B cell (primary cell): Measurements from ENCODE around the gene ERCC8. TPM values are rescaled to one million over a fixed set of nuclear protein-coding genes. Genes with fewer than 3 reads are reported as not detected.

Experiments used
- ATAC-seq: fragments of 200-7000 bp; cut with Tn5 transposase; one replicate; pipeline ENCODE4 v1.10.0; 2021; ENCODE audit warnings: low read depth, mild to moderate bottlenecking, moderate number of reproducible peaks, moderate library complexity
- CTCF ChIA-PET: fragments of 350-600 bp; sonication (Branson Sonifier 250); formaldehyde crosslinking; loops from one replicate; lab custom pipeline; 2021; ENCODE audit warnings: antibody characterized with exemption, inconsistent platforms; lab: Charles Lee
- POLR2A ChIA-PET: fragments of 350-600 bp; sonication (Branson Sonifier 250); formaldehyde crosslinking; loops from one replicate; lab custom pipeline; 2021; ENCODE audit warnings: antibody characterized with exemption; lab: Charles Lee
- DNase-seq: peaks from one replicate; pipeline ENCODE4 v3.0.0; 2013
- H2AFZ ChIP-seq: 2 replicates; pipeline ENCODE4 v1.6.1; 2012; ENCODE audit warnings: mild to moderate bottlenecking, low read depth, low read length; ENCODE audit not compliant: insufficient read depth, poor library complexity, severe bottlenecking
- H3K27ac ChIP-seq, 2 donors: 1 replicate in 1 of 2; 2 replicates in 1 of 2; pipeline ENCODE4 v1.5.1; 2012 to 2013; ENCODE audit warnings: low read length in 2 of 2, mild to moderate bottlenecking in 2 of 2, moderate library complexity in 1 of 2
- H3K27me3 ChIP-seq, 4 experiments: fragments of 200-600 bp in 1 of 4; sonication (generic) in 1 of 4; replicated peaks in 1 of 4; 1 replicate in 2 of 4; 2 replicates in 2 of 4; pipeline versions ENCODE4 v1.6.1 to v1.7.0; 2013 to 2016; ENCODE audit warnings: low read length in 3 of 4, mild to moderate bottlenecking in 2 of 4, mixed read lengths in 1 of 4, moderate library complexity in 1 of 4; ENCODE audit not compliant: insufficient read depth in 4 of 4, control insufficient read depth in 3 of 4; ENCODE audit errors: control extremely low read depth in 1 of 4
- H3K36me3 ChIP-seq, 2 experiments: replicated peaks in 1 of 2; 1 replicate in 1 of 2; 2 replicates in 1 of 2; pipeline versions ENCODE4 v1.6.1 to v1.7.1; 2013; ENCODE audit warnings: low read length in 1 of 2; ENCODE audit not compliant: insufficient read depth in 2 of 2, control insufficient read depth in 1 of 2; ENCODE audit errors: control extremely low read depth in 1 of 2, extremely low read depth in 1 of 2
- H3K4me1 ChIP-seq, 2 donors: fragments of 200-600 bp in 1 of 2; sonication (generic) in 1 of 2; 1 replicate in 1 of 2; 2 replicates in 1 of 2; pipeline versions ENCODE4 v1.5.1 to v1.6.1; 2013 to 2017; ENCODE audit warnings: low read length in 2 of 2; ENCODE audit not compliant: control insufficient read depth in 2 of 2, insufficient read depth in 2 of 2
- H3K4me2 ChIP-seq: replicated peaks from 2 replicates; pipeline ENCODE3; 2012; ENCODE audit warnings: mild to moderate bottlenecking, low read depth, low read length; ENCODE audit not compliant: poor library complexity, severe bottlenecking
- H3K4me3 ChIP-seq, 5 experiments: fragments of 200-600 bp in 1 of 5; sonication (generic) in 1 of 5; 1 replicate in 3 of 5; 2 replicates in 2 of 5; pipeline versions ENCODE4 v1.5.1 to v1.7.0; 2011 to 2016; ENCODE audit warnings: low read length in 4 of 5, mild to moderate bottlenecking in 4 of 5, low read depth in 2 of 5, control low read depth in 1 of 5, moderate library complexity in 1 of 5; ENCODE audit not compliant: insufficient read depth in 1 of 5; ENCODE audit errors: control extremely low read depth in 1 of 5, extremely low read depth in 1 of 5
- H3K79me2 ChIP-seq: fragments of 200-600 bp; sonication (generic); one replicate; pipeline ENCODE4 v1.6.0; 2016; ENCODE audit warnings: low read length; ENCODE audit not compliant: control insufficient read depth, insufficient read depth
- H3K9ac ChIP-seq: fragments of 200-600 bp; sonication (generic); 2 replicates; pipeline ENCODE4 v1.6.1; 2017; ENCODE audit warnings: mild to moderate bottlenecking, low read length, moderate library complexity
- H3K9me3 ChIP-seq, 3 donors: one replicate each; pipeline versions ENCODE4 v1.6.1 to v1.7.1; 2013; ENCODE audit warnings: low read length in 2 of 3; ENCODE audit not compliant: control insufficient read depth in 2 of 3, insufficient read depth in 1 of 3; ENCODE audit errors: control extremely low read depth in 1 of 3
- H4K20me1 ChIP-seq: 2 replicates; pipeline ENCODE4 v1.6.0; 2012; ENCODE audit warnings: mild to moderate bottlenecking, low read length; ENCODE audit not compliant: insufficient read depth, control insufficient read depth, poor library complexity, severe bottlenecking
- H3K27ac Mint-ChIP-seq: one replicate; pipeline ENCODE4 v1.8.0; 2021; ENCODE audit warnings: mixed read lengths
- H3K27me3 Mint-ChIP-seq: one replicate; pipeline ENCODE4 v1.8.0; 2021; ENCODE audit warnings: mixed read lengths
- H3K4me1 Mint-ChIP-seq: one replicate; pipeline ENCODE4 v1.8.0; 2021; ENCODE audit warnings: mixed read lengths
- H3K4me3 Mint-ChIP-seq: one replicate; pipeline ENCODE4 v1.8.0; 2021; ENCODE audit warnings: mixed read lengths
- H3K9me3 Mint-ChIP-seq: one replicate; pipeline ENCODE4 v1.8.0; 2022; ENCODE audit warnings: mixed read lengths; ENCODE audit not compliant: insufficient read depth
- CTCF ChIP-seq: fragments of 200-600 bp; IDR thresholded peaks from one replicate; pipeline ENCODE4 v1.8.0; 2022; ENCODE audit warnings: antibody characterized with exemption, mild to moderate bottlenecking
- EZH2 ChIP-seq: IDR thresholded peaks from 2 replicates; pipeline ENCODE4 v1.6.1; 2012; ENCODE audit warnings: borderline replicate concordance, low read depth, mild to moderate bottlenecking, moderate library complexity, low read length; ENCODE audit not compliant: insufficient read depth, poor library complexity, severe bottlenecking
- WGBS: methylation state at CpG from one replicate; pipeline ENCODE4 v1.1.5; 2013; ENCODE audit warnings: missing lambda C conversion rate; ENCODE audit not compliant: insufficient coverage; 5-methylcytosine and 5-hydroxymethylcytosine counted together
- intact Hi-C: fragments of 100-400 bp; cut with micrococcal nuclease; formaldehyde crosslinking; loops from one replicate; pipeline ENCODE4 v1.10.0; 2022
- polyA plus RNA-seq: library from polyadenylated mRNA; depleted of rRNA; stranded (reverse); fragments of >200 nt; gene quantifications from 2 replicates; pipeline ENCODE4 v1.2.3, GENCODE V29; 2012
- total RNA-seq, 2 donors: library from RNA; stranded (reverse); fragments of 120-200 nt in 1 of 2; gene quantifications; 1 replicate in 1 of 2; 2 replicates in 1 of 2; pipeline versions ENCODE4 v1.2.3 to v1.2.4, GENCODE V29; 2013 to 2022

The ERCC8 gene
- total and polyA plus RNA-seq, 2 donors (not counting 1 experiment from before 2014, with no cell fraction given): 6.8 to 9.2 TPM

DNA sequence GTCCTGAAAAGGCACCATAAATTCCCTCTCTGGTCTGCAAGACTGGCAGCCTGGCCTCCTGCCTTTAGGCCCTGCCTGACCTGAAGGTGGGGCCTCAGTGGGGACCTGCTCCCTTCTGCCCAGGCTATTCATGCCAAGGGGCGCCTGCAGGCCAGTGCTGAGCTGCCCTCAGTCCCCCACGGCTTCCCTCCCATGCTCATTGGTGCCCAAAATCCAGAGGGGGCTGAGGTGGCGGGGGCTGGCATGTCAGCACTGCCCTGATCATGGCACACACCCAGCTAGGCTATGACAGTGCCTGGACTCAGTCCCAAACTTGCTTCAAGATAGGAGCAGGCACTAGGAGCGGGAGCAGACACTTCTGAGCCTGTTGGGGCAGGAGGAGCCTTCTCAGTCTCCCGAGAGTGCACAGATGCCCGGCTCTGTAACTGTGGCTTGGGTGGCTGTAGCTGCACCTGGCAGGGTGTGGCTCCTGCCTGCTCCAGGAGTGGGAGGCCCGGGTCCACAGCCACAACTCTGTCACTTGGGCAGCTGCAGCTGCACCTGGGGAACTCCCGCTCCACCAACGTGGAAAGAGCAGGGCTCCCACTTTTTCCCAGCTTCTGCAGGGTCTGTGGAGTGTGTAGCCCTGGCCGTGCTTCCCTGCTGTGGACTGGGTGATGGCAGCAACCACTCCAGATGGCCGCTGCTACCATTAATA lies 49.2 kb upstream of the ERCC8 start:
- peaks cover 20% of the 10 kb centered on the region for H3K79me2 ChIP-seq
- CTCF ChIA-PET: no interaction called here

More for the DNA sequence above, 49.2 kb upstream of the ERCC8 start:
- H3K27ac Mint-ChIP-seq: no peak overlapping the region
- no peak overlapping the region for H3K9ac ChIP-seq
- peaks cover 18% of the 10 kb centered on the region for H3K9me3 Mint-ChIP-seq
- no peaks in the 10 kb centered on the region for H3K4me1 Mint-ChIP-seq
- H3K4me1 ChIP-seq: no peaks in the 10 kb centered on the region
- H3K27me3 Mint-ChIP-seq: no peaks in the 10 kb centered on the region
- peaks cover 0 to 26% (median 20%) of the 10 kb centered on the region in 3 donors for H3K9me3 ChIP-seq
- DNase-seq: no peak
- no peak for TF ChIP-seq CTCF
- TF ChIP-seq EZH2: no peak
- intact Hi-C loops: no loop called here
- H3K27me3 ChIP-seq: no peaks in the 10 kb centered on the region
- 88% methylated on average over 10 of the region's 11 CpGs for WGBS
- no peak overlapping the region for H2AFZ ChIP-seq
- H3K4me3 Mint-ChIP-seq: no peak overlapping the region
- H4K20me1 ChIP-seq: no peaks in the 10 kb centered on the region
- H3K36me3 ChIP-seq: no peaks in the 10 kb centered on the region
- POLR2A ChIA-PET: no interaction called here
- no peak for ATAC-seq
- H3K27ac ChIP-seq: no peak overlapping the region
- H3K4me2 ChIP-seq: no peak overlapping the region
- H3K4me3 ChIP-seq: no peak overlapping the region
